ENCODE results near the gene EIF4ENIF1. TPM values are rescaled to one million over a fixed set of nuclear protein-coding genes. Genes with fewer than 3 reads are reported as not detected.
A peak's percentile ranks its signal among the peaks of the same experiment; 100 is the strongest.

The EIF4ENIF1 gene
- total RNA-seq, 1 donor = 13.4 TPM

- Histone ChIP-seq H4K20me1 (ENCODE audit: insufficient read depth, low read length) (peaks cover 15% of the 10 kb centered on the region), H3K9me3 (ENCODE audit: low read depth, low read length) (no peaks in the 10 kb centered on the region)
- no peak for DNase-seq (ENCODE audit: insufficient read length, low spot score, missing footprints)
Measured at GRCh38 chr22:31477329-31477728, 12.3 kb downstream of the EIF4ENIF1 start.

GRCh38 chr22:31475800-31476199 lies 13.8 kb downstream of the EIF4ENIF1 start:
- peaks cover 7% of the 10 kb centered on the region for H3K4me1 ChIP-seq (ENCODE audit: insufficient read depth, low read length)

More at GRCh38 chr22:31477329-31477728, 12.3 kb downstream of the EIF4ENIF1 start:
- peaks cover 37% of the 10 kb centered on the region for H3K36me3 ChIP-seq (ENCODE audit: insufficient read depth, low read length)
- peaks cover 83% of the 10 kb centered on the region for H3K79me2 ChIP-seq (ENCODE audit: insufficient read depth, low read length)
- H3K27me3 ChIP-seq (ENCODE audit: insufficient read depth, low read length) = no peaks in the 10 kb centered on the region
- no peak overlapping the region for H3K4me2 ChIP-seq (ENCODE audit: insufficient read depth, low read length)
- H3K27ac ChIP-seq (ENCODE audit: low read depth, low read length) = no peak overlapping the region
- no peak overlapping the region for H2AFZ ChIP-seq (ENCODE audit: low read length)
- TF ChIP-seq CTCF (IDR thresholded peaks at IDR 0.05; ENCODE audit: extremely low read depth, low read depth, low read length) = no peak
- no peak overlapping the region for H3K4me3 ChIP-seq (ENCODE audit: insufficient read depth, low read length)
- H3K4me1 ChIP-seq (ENCODE audit: insufficient read depth, low read length) = peaks cover 7% of the 10 kb centered on the region

GRCh38 chr22:31474743-31475142 lies 14.9 kb downstream of the EIF4ENIF1 start:
- H3K79me2 ChIP-seq (ENCODE audit: insufficient read depth, low read length) = peaks cover 63% of the 10 kb centered on the region
- H3K4me2 ChIP-seq (ENCODE audit: insufficient read depth, low read length) = no peak overlapping the region

More at GRCh38 chr22:31475800-31476199, 13.8 kb downstream of the EIF4ENIF1 start:
- Histone ChIP-seq H3K27ac (ENCODE audit: low read depth, low read length) (no peak overlapping the region), H3K4me2 (ENCODE audit: insufficient read depth, low read length) (no peak overlapping the region), H3K4me3 (ENCODE audit: insufficient read depth, low read length) (no peak overlapping the region), H3K27me3 (ENCODE audit: insufficient read depth, low read length) (no peaks in the 10 kb centered on the region), H3K9me3 (ENCODE audit: low read depth, low read length) (no peaks in the 10 kb centered on the region), H3K36me3 (ENCODE audit: insufficient read depth, low read length) (peaks cover 26% of the 10 kb centered on the region), H4K20me1 (ENCODE audit: insufficient read depth, low read length) (peaks cover 9% of the 10 kb centered on the region), H3K79me2 (ENCODE audit: insufficient read depth, low read length) (peaks cover 72% of the 10 kb centered on the region), H2AFZ (ENCODE audit: low read length) (no peak overlapping the region)
- no peak for DNase-seq (ENCODE audit: insufficient read length, low spot score, missing footprints)
- no peak for TF ChIP-seq CTCF (IDR thresholded peaks at IDR 0.05; ENCODE audit: extremely low read depth, low read depth, low read length)

GRCh38 chr22:31465307-31465706 lies 24.3 kb downstream of the EIF4ENIF1 start:
- no peak for TF ChIP-seq CTCF (IDR thresholded peaks at IDR 0.05; ENCODE audit: extremely low read depth, low read depth, low read length)
- H4K20me1 ChIP-seq (ENCODE audit: insufficient read depth, low read length) = peaks cover 3% of the 10 kb centered on the region
- no peak overlapping the region for H3K27ac ChIP-seq (ENCODE audit: low read depth, low read length)
- H3K36me3 ChIP-seq (ENCODE audit: insufficient read depth, low read length) = peaks cover 53% of the 10 kb centered on the region
- no peaks in the 10 kb centered on the region for H3K9me3 ChIP-seq (ENCODE audit: low read depth, low read length)
- peaks cover 46% of the 10 kb centered on the region for H3K79me2 ChIP-seq (ENCODE audit: insufficient read depth, low read length)
- no peak overlapping the region for H3K4me2 ChIP-seq (ENCODE audit: insufficient read depth, low read length)
- H3K27me3 ChIP-seq (ENCODE audit: insufficient read depth, low read length) = no peaks in the 10 kb centered on the region
- H2AFZ ChIP-seq (ENCODE audit: low read length) = no peak overlapping the region
- no peak for DNase-seq (ENCODE audit: insufficient read length, low spot score, missing footprints)
- H3K4me1 ChIP-seq (ENCODE audit: insufficient read depth, low read length) = no peaks in the 10 kb centered on the region
- H3K4me3 ChIP-seq (ENCODE audit: insufficient read depth, low read length) = no peak overlapping the region

More at GRCh38 chr22:31474743-31475142, 14.9 kb downstream of the EIF4ENIF1 start:
- no peak overlapping the region for H3K4me3 ChIP-seq (ENCODE audit: insufficient read depth, low read length)
- no peak for TF ChIP-seq CTCF (IDR thresholded peaks at IDR 0.05; ENCODE audit: extremely low read depth, low read depth, low read length)
- H3K9me3 ChIP-seq (ENCODE audit: low read depth, low read length) = no peaks in the 10 kb centered on the region
- H2AFZ ChIP-seq (ENCODE audit: low read length) = no peak overlapping the region
- peak; percentile 93 for DNase-seq (ENCODE audit: insufficient read length, low spot score, missing footprints)
- no peaks in the 10 kb centered on the region for H3K27me3 ChIP-seq (ENCODE audit: insufficient read depth, low read length)
- H3K36me3 ChIP-seq (ENCODE audit: insufficient read depth, low read length) = peaks cover 24% of the 10 kb centered on the region
- peaks cover 9% of the 10 kb centered on the region for H4K20me1 ChIP-seq (ENCODE audit: insufficient read depth, low read length)
- peaks cover 7% of the 10 kb centered on the region for H3K4me1 ChIP-seq (ENCODE audit: insufficient read depth, low read length)
- no peak overlapping the region for H3K27ac ChIP-seq (ENCODE audit: low read depth, low read length)
